GM23338 (cell line): ENCODE data around the gene KIF3C.

Source experiments
- CREB1 ChIP-seq: fragments of 250-450 bp; sonication (Bioruptor Pico); IDR thresholded peaks from 2 replicates; pipeline ENCODE4 v1.5.0; 2020; ENCODE audit warnings: low read depth, mild to moderate bottlenecking, moderate library complexity
- ETS1 ChIP-seq: IDR thresholded peaks from 2 replicates; pipeline ENCODE4 v1.6.1; 2016; ENCODE audit warnings: antibody characterized with exemption
- EZH2 ChIP-seq: fragments of 200-600 bp; sonication (generic); IDR thresholded peaks from one replicate; pipeline ENCODE4 v1.8.0; 2017; ENCODE audit warnings: antibody characterized with exemption, mild to moderate bottlenecking, low read depth; ENCODE audit not compliant: unreplicated experiment
- EZH2phosphoT487 ChIP-seq: fragments of 200-600 bp; sonication (generic); IDR thresholded peaks from one replicate; pipeline ENCODE4 v1.8.1; 2018; ENCODE audit warnings: antibody characterized with exemption; ENCODE audit not compliant: unreplicated experiment
- JUNB ChIP-seq: IDR thresholded peaks from one replicate; pipeline ENCODE4 v1.6.1; 2016; ENCODE audit warnings: antibody characterized with exemption; ENCODE audit not compliant: unreplicated experiment
- NANOG ChIP-seq: IDR thresholded peaks from 2 replicates; pipeline ENCODE4 v1.6.1; 2016; ENCODE audit warnings: antibody characterized with exemption, borderline replicate concordance
- POLR2AphosphoS5 ChIP-seq: IDR thresholded peaks from 2 replicates; pipeline ENCODE4 v1.6.1; 2016; ENCODE audit warnings: antibody characterized with exemption, low read depth
- REST ChIP-seq: IDR thresholded peaks from one replicate; pipeline ENCODE4 v1.6.1; 2018; ENCODE audit warnings: antibody characterized with exemption; ENCODE audit not compliant: unreplicated experiment
- STAT1 ChIP-seq: IDR thresholded peaks from one replicate; pipeline ENCODE4 v1.6.1; 2016; ENCODE audit warnings: antibody characterized with exemption; ENCODE audit not compliant: unreplicated experiment
- ZNF114 ChIP-seq: fragments of 250-450 bp; sonication (Bioruptor Pico); IDR thresholded peaks from 2 replicates; pipeline ENCODE4 v1.5.0; 2020; ENCODE audit warnings: mild to moderate bottlenecking, moderate library complexity
- ZNF331 ChIP-seq: fragments of 250-450 bp; sonication (Bioruptor Pico); IDR thresholded peaks from 2 replicates; pipeline ENCODE4 v1.5.0; 2020; ENCODE audit warnings: low read depth, mild to moderate bottlenecking, moderate library complexity
- TF ChIP-seq, protein P1 (sequence below), 2 experiments: fragments of 200-600 bp in 1 of 2; sonication (generic) in 1 of 2; conservative IDR thresholded peaks; 2 replicates each; pipeline versions ENCODE4 v1.5.1 to v1.6.1; 2016 to 2017; ENCODE audit warnings: antibody characterized with exemption in 2 of 2, low read depth in 2 of 2, mild to moderate bottlenecking in 2 of 2, moderate library complexity in 1 of 2

DNA sequence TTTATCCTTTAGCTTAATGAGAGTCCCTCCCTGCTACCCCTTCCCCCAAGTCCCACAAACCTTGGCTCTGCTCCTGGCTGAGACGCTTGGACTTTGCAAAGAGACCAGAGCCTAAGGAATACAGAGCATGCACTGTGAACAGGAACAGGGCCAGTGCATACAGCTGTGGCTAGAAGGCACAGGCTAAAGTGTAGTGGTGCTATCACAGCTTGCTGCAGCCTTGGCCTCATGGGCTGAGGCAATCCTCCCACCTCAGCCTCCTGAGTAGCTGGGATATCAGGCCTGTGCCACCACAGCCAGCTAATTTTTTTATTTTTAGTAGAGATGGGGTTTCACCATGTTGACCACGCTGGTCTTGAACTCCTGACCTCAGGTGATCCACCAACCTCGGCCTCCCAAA, 64.5 kb downstream of the KIF3C start:
- no peak for TF ChIP-seq POLR2AphosphoS5
- TF ChIP-seq CREB1 (CRISPR knock-in tag) = no peak
- TF ChIP-seq, protein P1, sequence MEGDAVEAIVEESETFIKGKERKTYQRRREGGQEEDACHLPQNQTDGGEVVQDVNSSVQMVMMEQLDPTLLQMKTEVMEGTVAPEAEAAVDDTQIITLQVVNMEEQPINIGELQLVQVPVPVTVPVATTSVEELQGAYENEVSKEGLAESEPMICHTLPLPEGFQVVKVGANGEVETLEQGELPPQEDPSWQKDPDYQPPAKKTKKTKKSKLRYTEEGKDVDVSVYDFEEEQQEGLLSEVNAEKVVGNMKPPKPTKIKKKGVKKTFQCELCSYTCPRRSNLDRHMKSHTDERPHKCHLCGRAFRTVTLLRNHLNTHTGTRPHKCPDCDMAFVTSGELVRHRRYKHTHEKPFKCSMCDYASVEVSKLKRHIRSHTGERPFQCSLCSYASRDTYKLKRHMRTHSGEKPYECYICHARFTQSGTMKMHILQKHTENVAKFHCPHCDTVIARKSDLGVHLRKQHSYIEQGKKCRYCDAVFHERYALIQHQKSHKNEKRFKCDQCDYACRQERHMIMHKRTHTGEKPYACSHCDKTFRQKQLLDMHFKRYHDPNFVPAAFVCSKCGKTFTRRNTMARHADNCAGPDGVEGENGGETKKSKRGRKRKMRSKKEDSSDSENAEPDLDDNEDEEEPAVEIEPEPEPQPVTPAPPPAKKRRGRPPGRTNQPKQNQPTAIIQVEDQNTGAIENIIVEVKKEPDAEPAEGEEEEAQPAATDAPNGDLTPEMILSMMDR (conservative IDR thresholded peaks at IDR 0.05; ENCODE audit: low read depth in 2 of 2) = no peak
- TF ChIP-seq EZH2 = no peak
- TF ChIP-seq REST = no peak
- TF ChIP-seq EZH2phosphoT487 = no peak
- TF ChIP-seq NANOG = no peak
- TF ChIP-seq STAT1 = no peak
- TF ChIP-seq JUNB = no peak
- no peak for TF ChIP-seq ZNF331 (CRISPR knock-in tag)
- TF ChIP-seq ETS1 = no peak
- TF ChIP-seq ZNF114 = no peak
